Measurements from ENCODE around the gene LIMS2.

GRCh38 chr2:127721311-127721977 is 46.1 kb upstream of the LIMS2 start:
- TF ChIP-seq CTCF (IDR thresholded peaks at IDR 0.05 in 4 of 5, conservative IDR thresholded peaks at IDR 0.05 in 1 of 5), result no peak
- no peak for TF ChIP-seq POLR2A (IDR thresholded peaks at IDR 0.05)

Data from gastrocnemius medialis (tissue), 4 donors.